GM23338 (cell line): Measurements from ENCODE around the gene MAP7D3.

Experiments used
- CTCF ChIP-seq, 2 experiments: fragments of 200-600 bp in 1 of 2; sonication (generic) in 1 of 2; conservative IDR thresholded peaks; 2 replicates each; pipeline versions ENCODE4 v1.5.1 to v1.6.1; 2016 to 2017; ENCODE audit warnings: antibody characterized with exemption in 2 of 2, low read depth in 2 of 2, mild to moderate bottlenecking in 2 of 2, moderate library complexity in 1 of 2
- EZH2 ChIP-seq: fragments of 200-600 bp; sonication (generic); IDR thresholded peaks from one replicate; pipeline ENCODE4 v1.8.0; 2017; ENCODE audit warnings: antibody characterized with exemption, mild to moderate bottlenecking, low read depth; ENCODE audit not compliant: unreplicated experiment
- EZH2phosphoT487 ChIP-seq: fragments of 200-600 bp; sonication (generic); IDR thresholded peaks from one replicate; pipeline ENCODE4 v1.8.1; 2018; ENCODE audit warnings: antibody characterized with exemption; ENCODE audit not compliant: unreplicated experiment
- JUNB ChIP-seq: IDR thresholded peaks from one replicate; pipeline ENCODE4 v1.6.1; 2016; ENCODE audit warnings: antibody characterized with exemption; ENCODE audit not compliant: unreplicated experiment
- POLR2AphosphoS5 ChIP-seq: IDR thresholded peaks from 2 replicates; pipeline ENCODE4 v1.6.1; 2016; ENCODE audit warnings: antibody characterized with exemption, low read depth

- TF ChIP-seq CTCF (conservative IDR thresholded peaks at IDR 0.05; ENCODE audit: low read depth in 2 of 2) (no peak), EZH2 (no peak), JUNB (no peak), EZH2phosphoT487 (no peak), POLR2AphosphoS5 (no peak)
Observed at GRCh38 chrX:136163689-136164088, 87.5 kb downstream of the MAP7D3 start.
